AG10803 (cell line): ENCODE data around the gene TOMT.
"Not testable (repeated sequence)": the region's sequence is repeated elsewhere in the genome, so short reads cannot be mapped to it uniquely, and the experiment has no call there.

Experiments used
- DNase-seq: peaks from one replicate; pipeline ENCODE4 v3.0.0; 2010; ENCODE audit warnings: low read depth
- H3K4me3 ChIP-seq: 2 replicates; pipeline ENCODE4 v1.5.1; 2011; ENCODE audit warnings: mild to moderate bottlenecking, low read length, control low read depth
- TF ChIP-seq, protein P1 (sequence below): conservative IDR thresholded peaks from 2 replicates; pipeline ENCODE4 v1.5.1; 2011; ENCODE audit warnings: mild to moderate bottlenecking, low read length, control low read depth, inconsistent platforms

The TOMT gene

GRCh38 chr11:72125956-72126355 lies 20.2 kb downstream of the TOMT start:
- no peak overlapping the region for H3K4me3 ChIP-seq
- TF ChIP-seq, protein P1, sequence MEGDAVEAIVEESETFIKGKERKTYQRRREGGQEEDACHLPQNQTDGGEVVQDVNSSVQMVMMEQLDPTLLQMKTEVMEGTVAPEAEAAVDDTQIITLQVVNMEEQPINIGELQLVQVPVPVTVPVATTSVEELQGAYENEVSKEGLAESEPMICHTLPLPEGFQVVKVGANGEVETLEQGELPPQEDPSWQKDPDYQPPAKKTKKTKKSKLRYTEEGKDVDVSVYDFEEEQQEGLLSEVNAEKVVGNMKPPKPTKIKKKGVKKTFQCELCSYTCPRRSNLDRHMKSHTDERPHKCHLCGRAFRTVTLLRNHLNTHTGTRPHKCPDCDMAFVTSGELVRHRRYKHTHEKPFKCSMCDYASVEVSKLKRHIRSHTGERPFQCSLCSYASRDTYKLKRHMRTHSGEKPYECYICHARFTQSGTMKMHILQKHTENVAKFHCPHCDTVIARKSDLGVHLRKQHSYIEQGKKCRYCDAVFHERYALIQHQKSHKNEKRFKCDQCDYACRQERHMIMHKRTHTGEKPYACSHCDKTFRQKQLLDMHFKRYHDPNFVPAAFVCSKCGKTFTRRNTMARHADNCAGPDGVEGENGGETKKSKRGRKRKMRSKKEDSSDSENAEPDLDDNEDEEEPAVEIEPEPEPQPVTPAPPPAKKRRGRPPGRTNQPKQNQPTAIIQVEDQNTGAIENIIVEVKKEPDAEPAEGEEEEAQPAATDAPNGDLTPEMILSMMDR, result no peak
- no peak for DNase-seq

DNA sequence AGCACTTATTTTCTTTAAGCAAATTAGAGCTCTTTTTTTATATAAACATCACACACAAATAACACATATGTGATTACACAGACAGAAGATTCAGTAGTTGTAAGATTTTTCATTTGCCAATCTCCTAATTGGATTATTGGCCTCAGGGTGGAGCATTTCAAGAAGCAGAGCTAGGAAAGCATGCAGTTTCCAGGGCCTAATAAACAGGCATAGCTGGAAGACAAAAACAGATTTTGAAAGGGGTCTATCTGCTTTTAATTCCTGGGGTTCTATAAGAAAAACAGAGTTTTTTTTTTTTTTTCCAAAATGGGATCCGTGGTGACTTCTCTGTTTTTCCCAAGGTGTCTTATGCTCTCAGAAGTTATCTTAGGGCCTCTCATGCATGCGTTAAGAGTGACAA lies 22.2 kb downstream of the TOMT start:
- TF ChIP-seq, protein P1, result no peak
- no peak overlapping the region for H3K4me3 ChIP-seq
- no peak for DNase-seq

DNA sequence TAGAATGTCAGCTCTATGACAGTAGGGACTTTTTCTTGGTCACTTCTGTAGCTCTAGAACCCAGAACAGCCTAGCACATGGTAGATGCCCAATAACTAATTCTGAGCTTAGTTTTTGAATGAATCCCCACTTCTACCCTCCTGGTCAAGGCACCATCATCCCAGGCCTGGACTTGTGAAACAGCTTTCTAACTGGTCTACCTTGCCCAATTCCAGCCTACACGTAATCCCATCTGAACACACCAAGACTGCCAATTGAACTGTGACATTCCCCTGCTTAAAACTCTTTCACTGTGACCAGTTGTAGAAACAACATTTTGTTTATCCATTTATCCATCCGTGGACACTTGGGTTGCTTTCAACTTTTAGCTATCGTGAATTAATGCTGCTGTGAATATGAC lies 23.7 kb downstream of the TOMT start:
- TF ChIP-seq, protein P1, result no peak

DNA sequence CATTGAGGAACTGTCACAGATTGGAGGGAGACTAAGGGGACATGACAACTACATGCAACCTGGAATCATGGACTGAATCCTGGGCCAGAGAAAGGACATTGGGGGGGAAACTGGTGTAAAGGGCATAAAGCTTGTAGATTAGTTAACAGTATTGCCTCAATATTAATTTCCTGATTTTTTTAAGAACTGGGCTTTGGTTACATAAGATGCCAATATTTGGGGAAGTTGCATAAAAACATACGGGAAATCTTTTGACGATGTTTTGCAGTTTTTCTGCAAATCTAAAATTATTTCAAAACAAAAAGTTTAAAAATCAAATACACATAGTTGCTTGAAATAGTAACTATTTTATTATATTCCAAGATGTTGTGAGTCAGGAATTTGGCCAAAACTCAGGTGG lies 26.9 kb downstream of the TOMT start:
- DNase-seq, result no peak
- H3K4me3 ChIP-seq, result no peak overlapping the region
- TF ChIP-seq, protein P1, result no peak

More for the DNA sequence above, 23.7 kb downstream of the TOMT start:
- H3K4me3 ChIP-seq, result no peak overlapping the region
- DNase-seq, result no peak

GRCh38 chr11:72135473-72135872 lies 29.7 kb downstream of the TOMT start, which contains the start of gene FOLR3:
Gene FOLR3 (plus strand): TSS chr11:72135725. CDS start chr11:72135953, 228 bp downstream.
- not testable (repeated sequence) for DNase-seq, H3K4me3 ChIP-seq

GRCh38 chr11:72135891-72136683 lies 30.4 kb downstream of the TOMT start:
- no peak overlapping the region for H3K4me3 ChIP-seq
- TF ChIP-seq, protein P1, result no peak
- no peak for DNase-seq

DNA sequence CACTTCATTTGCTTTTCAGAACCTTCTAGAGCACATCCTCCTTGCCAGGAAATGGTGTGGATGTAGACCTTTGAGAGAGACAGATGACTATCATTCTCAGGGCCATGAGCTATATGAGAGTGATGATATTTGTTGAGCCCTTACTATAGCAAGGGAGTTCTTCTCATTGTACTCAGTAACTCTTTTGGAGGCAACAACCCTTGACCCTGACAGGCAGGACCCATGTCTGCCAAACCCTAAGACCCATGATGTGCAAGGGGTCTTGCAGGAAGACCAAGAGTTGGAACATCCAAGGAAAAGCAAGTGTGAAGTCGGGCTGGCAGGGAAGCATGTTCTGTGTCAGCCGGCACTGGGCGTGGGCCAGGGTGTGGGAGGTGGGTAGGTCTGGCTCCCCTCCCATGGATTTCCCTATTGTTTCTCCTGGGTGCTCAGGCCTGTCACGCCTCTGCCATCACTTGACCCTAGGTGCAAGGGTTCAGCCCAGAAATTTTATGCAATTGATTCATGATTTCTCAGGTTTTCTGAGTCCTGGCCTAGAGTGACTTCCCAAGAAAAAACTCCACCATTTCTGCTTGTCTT lies 31.0 kb downstream of the TOMT start:
- H3K4me3 ChIP-seq, result no peak overlapping the region
- DNase-seq, result no peak
- TF ChIP-seq, protein P1, result no peak
